Hepatocyte (in vitro differentiated cells): ENCODE measurements around the gene TMOD2. TPM values are rescaled to one million over a fixed set of nuclear protein-coding genes. Genes with fewer than 3 reads are reported as not detected.

Source experiments
- DNase-seq: peaks from one replicate; pipeline ENCODE4 v3.0.0-alpha.2; 2016; ENCODE audit warnings: low spot score
- H2AFZ ChIP-seq: fragments of 200-600 bp; sonication (generic); 2 replicates; pipeline ENCODE4 v1.6.0; 2016; ENCODE audit warnings: antibody characterized with exemption, mild to moderate bottlenecking
- H3K27ac ChIP-seq: fragments of 200-600 bp; sonication (generic); 2 replicates; pipeline ENCODE4 v1.5.1; 2016; ENCODE audit warnings: mild to moderate bottlenecking
- H3K27me3 ChIP-seq: fragments of 200-600 bp; sonication (generic); 2 replicates; pipeline ENCODE4 v1.6.1; 2016
- H3K36me3 ChIP-seq: fragments of 200-600 bp; sonication (generic); replicated peaks from 2 replicates; pipeline ENCODE4 v1.5.1; 2016; ENCODE audit warnings: low read depth; ENCODE audit not compliant: insufficient read depth
- H3K4me1 ChIP-seq: fragments of 200-600 bp; sonication (generic); 2 replicates; pipeline ENCODE4 v1.5.1; 2016; ENCODE audit warnings: mild to moderate bottlenecking, moderate library complexity; ENCODE audit not compliant: insufficient read depth
- H3K4me2 ChIP-seq: fragments of 200-600 bp; sonication (generic); 2 replicates; pipeline ENCODE4 v1.6.0; 2016
- H3K4me3 ChIP-seq: fragments of 200-600 bp; sonication (generic); 2 replicates; pipeline ENCODE4 v1.5.1; 2016; ENCODE audit warnings: mild to moderate bottlenecking
- H3K79me2 ChIP-seq: fragments of 200-600 bp; sonication (generic); 2 replicates; pipeline ENCODE4 v1.6.0; 2017; ENCODE audit warnings: mild to moderate bottlenecking
- H3K9me2 ChIP-seq: fragments of 200-600 bp; sonication (generic); replicated peaks from 2 replicates; pipeline ENCODE4 v1.6.0; 2017; ENCODE audit warnings: mild to moderate bottlenecking; ENCODE audit not compliant: insufficient read depth
- H3K9me3 ChIP-seq: fragments of 200-600 bp; sonication (generic); 2 replicates; pipeline ENCODE4 v1.5.1; 2016; ENCODE audit warnings: low read depth, mild to moderate bottlenecking
- H4K20me1 ChIP-seq: fragments of 200-600 bp; sonication (generic); 2 replicates; pipeline ENCODE4 v1.6.0; 2016; ENCODE audit warnings: mild to moderate bottlenecking; ENCODE audit not compliant: insufficient read depth, poor library complexity, severe bottlenecking
- CTCF ChIP-seq: fragments of 200-600 bp; sonication (generic); IDR thresholded peaks from 2 replicates; pipeline ENCODE4 v1.5.1; 2016; ENCODE audit warnings: antibody characterized with exemption, mild to moderate bottlenecking; ENCODE audit not compliant: poor library complexity
- EZH2 ChIP-seq: fragments of 200-600 bp; sonication (generic); IDR thresholded peaks from 2 replicates; pipeline ENCODE4 v1.6.1; 2016; ENCODE audit warnings: antibody characterized with exemption, mild to moderate bottlenecking, borderline replicate concordance
- EZH2phosphoT487 ChIP-seq: fragments of 200-600 bp; sonication (generic); IDR thresholded peaks from one replicate; pipeline ENCODE4 v1.6.1; 2018; ENCODE audit warnings: antibody characterized with exemption, mild to moderate bottlenecking, low read depth, moderate library complexity; ENCODE audit not compliant: unreplicated experiment, severe bottlenecking
- WGBS: methylation state at CpG from one replicate; pipeline ENCODE4 v1.1.6; 2016; ENCODE audit warnings: low lambda C conversion rate; ENCODE audit errors: missing lambda C conversion rate; 5-methylcytosine and 5-hydroxymethylcytosine counted together
- polyA plus RNA-seq: library from polyadenylated mRNA; unstranded; fragments of >200 nt; fragmentation: Nextera tagmentation; extraction: Ambion mirVana; gene quantifications from 2 replicates; pipeline ENCODE4 v1.2.1, GENCODE V29; 2016
- total RNA-seq: library from RNA; depleted of rRNA; stranded (reverse); fragments of >200 nt; gene quantifications from 2 replicates; pipeline ENCODE4 v1.2.3, GENCODE V29; 2014

Gene TMOD2
- total and polyA plus RNA-seq, 2 experiments from 2014 or later, result 1.7 to 2.9 TPM

DNA sequence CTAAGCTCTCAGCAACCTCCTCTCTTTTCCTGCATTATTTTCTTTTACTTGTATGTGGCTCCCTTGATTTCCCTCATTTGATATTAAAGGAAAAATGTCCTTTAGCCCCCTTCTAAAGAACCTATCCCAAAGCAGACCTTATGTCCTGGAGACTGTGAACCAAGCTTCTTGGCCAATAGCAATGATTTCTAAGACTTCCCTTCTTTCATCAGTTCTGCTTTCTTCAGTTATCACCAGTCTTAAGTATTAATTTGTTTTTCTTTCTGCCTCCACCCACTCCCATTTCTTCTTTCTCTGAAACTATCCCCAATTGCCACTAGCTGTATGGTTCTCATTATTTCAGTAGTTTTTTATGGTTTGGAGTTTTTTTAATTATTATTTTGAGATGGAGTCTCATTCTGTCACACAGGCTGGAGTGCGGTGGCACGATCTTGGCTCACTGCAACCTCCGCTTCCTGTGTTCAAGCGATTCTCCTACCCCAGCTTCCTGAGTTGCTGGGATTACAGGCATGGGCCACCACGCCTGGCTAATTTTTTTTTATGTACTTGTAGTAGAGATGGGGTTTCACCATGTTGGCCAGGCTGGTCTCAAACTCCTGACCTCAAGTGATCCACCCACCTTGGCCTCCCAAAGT, 90.1 kb downstream of the TMOD2 start:
- Histone ChIP-seq H3K27ac (peak overlapping the region; percentile 88), H3K9me3 (no peaks in the 10 kb centered on the region), H2AFZ (no peak overlapping the region), H3K36me3 (no peaks in the 10 kb centered on the region), H4K20me1 (peaks cover 17% of the 10 kb centered on the region), H3K4me3 (no peak overlapping the region), H3K4me1 (peaks cover 43% of the 10 kb centered on the region), H3K27me3 (no peaks in the 10 kb centered on the region), H3K4me2 (no peak overlapping the region), H3K79me2 (peaks cover 95% of the 10 kb centered on the region), H3K9me2 (no peaks in the 10 kb centered on the region)
- WGBS, result 96% methylated on average over 5 of the region's 5 CpGs
- no peak for DNase-seq
- no peak for TF ChIP-seq CTCF
- no peak for TF ChIP-seq EZH2
- TF ChIP-seq EZH2phosphoT487, result no peak

- WGBS, result 92% methylated on average over 3 of the region's 3 CpGs
- Histone ChIP-seq H4K20me1 (peaks cover 13% of the 10 kb centered on the region), H3K79me2 (peaks cover 95% of the 10 kb centered on the region), H2AFZ (no peak overlapping the region), H3K27me3 (no peaks in the 10 kb centered on the region), H3K27ac (peak overlapping the region; percentile 88), H3K4me3 (no peak overlapping the region), H3K9me2 (no peaks in the 10 kb centered on the region), H3K4me2 (peak overlapping the region; percentile 50), H3K9me3 (no peaks in the 10 kb centered on the region), H3K4me1 (peaks cover 47% of the 10 kb centered on the region), H3K36me3 (no peaks in the 10 kb centered on the region)
- TF ChIP-seq EZH2phosphoT487, result no peak
- no peak for TF ChIP-seq EZH2
- TF ChIP-seq CTCF, result no peak
- no peak for DNase-seq
Observed at GRCh38 chr15:51842265-51842664, 90.9 kb downstream of the TMOD2 start.

- Histone ChIP-seq H3K36me3 (no peaks in the 10 kb centered on the region), H2AFZ (no peak overlapping the region), H3K4me2 (peak overlapping the region; percentile 50), H3K27ac (peak overlapping the region; percentile 88), H3K79me2 (peaks cover 95% of the 10 kb centered on the region), H3K4me1 (peaks cover 42% of the 10 kb centered on the region), H3K27me3 (no peaks in the 10 kb centered on the region), H3K9me2 (no peaks in the 10 kb centered on the region), H3K4me3 (no peak overlapping the region), H4K20me1 (peaks cover 5% of the 10 kb centered on the region), H3K9me3 (no peaks in the 10 kb centered on the region)
- peak; percentile 41 for DNase-seq
- 41% methylated on average over 6 of the region's 6 CpGs for WGBS
- TF ChIP-seq EZH2phosphoT487 (no peak), EZH2 (no peak), CTCF (no peak)
Observed at GRCh38 chr15:51842852-51843737, 91.7 kb downstream of the TMOD2 start.
